ENCODE data around the gene PRXL2C.

Gene PRXL2C

DNA sequence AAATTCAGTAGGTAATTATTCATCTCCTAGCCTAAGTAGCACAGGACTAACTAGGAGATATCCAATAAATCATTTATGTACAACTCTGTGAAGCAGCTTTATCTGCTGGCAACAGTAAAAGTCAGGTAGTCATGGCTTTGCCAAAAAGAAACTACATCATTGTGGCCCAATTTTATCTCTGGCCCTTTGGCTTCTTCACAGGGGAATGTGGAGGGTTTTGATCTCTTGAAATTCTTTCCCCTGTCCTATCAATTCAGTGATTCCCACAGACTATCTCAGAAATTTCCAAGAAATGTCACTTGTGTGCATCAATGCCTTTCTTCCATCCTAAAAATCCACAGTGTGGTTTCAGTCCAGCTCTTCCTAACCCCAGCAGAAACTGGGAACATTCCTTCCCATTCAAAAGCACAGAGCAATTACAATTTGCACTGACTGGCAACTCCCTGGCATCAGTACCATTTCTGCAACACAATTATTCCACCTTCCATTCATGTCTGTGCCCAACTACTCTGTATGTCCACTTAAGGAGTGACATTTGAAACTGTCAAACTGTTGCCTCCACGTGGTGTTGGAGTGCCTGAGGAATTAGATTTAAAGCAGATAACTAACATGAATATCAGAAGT lies 42.0 kb downstream of the PRXL2C start:
- FAIRE-seq (no peak), DNase-seq (ENCODE audit: insufficient read length, low spot score) (no peak)
- TF ChIP-seq POLR2AphosphoS5 (IDR thresholded peaks at IDR 0.05; ENCODE audit: low read depth, low read length) = no peak
- no peak for TF ChIP-seq PAX5 (IDR thresholded peaks at IDR 0.05; ENCODE audit: insufficient read depth, low read length, severe bottlenecking)
- TF ChIP-seq SPI1 (IDR thresholded peaks at IDR 0.05; ENCODE audit: low read depth, low read length) = no peak
- no peak for TF ChIP-seq TAF1 (IDR thresholded peaks at IDR 0.05; ENCODE audit: low read depth, low read length)
- TF ChIP-seq POU2F2 (IDR thresholded peaks at IDR 0.05; ENCODE audit: low read depth, low read length) = no peak

DNA sequence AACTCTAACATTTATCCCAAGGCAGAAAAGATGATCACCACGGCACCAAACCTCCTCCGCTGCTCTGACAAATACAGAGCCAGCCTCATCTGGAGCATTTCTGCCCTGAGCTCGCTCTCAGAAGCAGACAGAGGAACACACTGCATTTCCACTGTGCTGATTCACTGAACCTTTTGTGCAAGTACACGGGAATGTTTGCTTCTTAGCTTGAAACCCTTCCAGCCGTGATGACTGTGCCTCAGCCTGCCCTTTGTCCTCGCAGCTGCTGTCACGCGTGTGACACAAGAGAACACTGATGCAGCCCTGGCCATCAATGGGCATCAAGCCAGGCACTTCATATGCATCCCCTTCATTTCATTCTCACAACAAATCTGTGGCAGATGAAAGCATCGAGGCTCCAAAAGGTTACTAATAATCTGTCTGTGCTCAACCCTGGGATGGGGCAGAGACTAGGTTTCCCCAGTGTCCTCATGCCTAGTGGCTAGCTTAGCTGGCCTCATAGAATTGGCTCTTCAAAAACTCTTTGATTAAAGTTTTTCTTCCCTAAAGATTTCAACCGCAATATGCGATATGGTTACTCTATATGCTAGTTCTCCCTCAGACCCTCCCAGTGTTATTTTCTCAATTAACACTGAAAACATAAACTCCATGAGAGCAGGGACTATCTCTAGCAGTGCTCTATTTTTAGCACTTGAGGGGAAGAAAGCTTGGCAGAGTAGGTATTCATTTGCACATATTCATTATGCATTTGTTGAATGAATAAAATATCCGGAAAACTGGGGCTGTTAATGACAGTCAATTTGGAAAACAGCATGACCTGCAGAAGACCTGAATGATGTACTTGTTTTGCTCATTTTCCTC lies 42.8 kb downstream of the PRXL2C start:
- DNase-seq (ENCODE audit: insufficient read length, low spot score) = no peak

DNA sequence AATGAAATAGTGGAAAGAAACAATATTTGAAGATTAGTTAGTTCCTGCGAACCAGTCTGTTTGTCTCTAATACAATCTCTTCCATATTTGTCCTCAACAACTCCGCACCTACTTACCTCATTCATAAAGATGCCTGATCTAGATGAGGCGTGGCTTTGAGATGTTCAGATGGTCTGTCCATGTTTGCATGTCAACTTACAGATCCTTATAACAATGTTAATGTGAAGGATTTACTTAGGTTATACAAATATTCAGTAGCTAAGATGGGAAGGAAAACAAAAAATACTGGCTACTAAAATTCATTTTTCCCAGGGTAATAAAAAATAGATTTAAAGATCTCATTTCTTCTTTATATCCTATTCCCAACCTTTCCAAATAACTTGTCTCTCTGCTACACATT lies 43.8 kb downstream of the PRXL2C start:
- FAIRE-seq (no peak), DNase-seq (ENCODE audit: insufficient read length, low spot score) (no peak)
- TF ChIP-seq POU2F2 (IDR thresholded peaks at IDR 0.05; ENCODE audit: low read depth, low read length) = no peak
- TF ChIP-seq SPI1 (IDR thresholded peaks at IDR 0.05; ENCODE audit: low read depth, low read length) = no peak
- no peak for TF ChIP-seq TAF1 (IDR thresholded peaks at IDR 0.05; ENCODE audit: low read depth, low read length)

More for the DNA sequence above, 42.8 kb downstream of the PRXL2C start:
- no peak for FAIRE-seq
- TF ChIP-seq POLR2AphosphoS5 (IDR thresholded peaks at IDR 0.05; ENCODE audit: low read depth, low read length) = no peak
- no peak for TF ChIP-seq SPI1 (IDR thresholded peaks at IDR 0.05; ENCODE audit: low read depth, low read length)
- no peak for TF ChIP-seq POLR2A (IDR thresholded peaks at IDR 0.05; ENCODE audit: low read depth, low read length)
- TF ChIP-seq TAF1 (IDR thresholded peaks at IDR 0.05; ENCODE audit: low read depth, low read length) = no peak
- no peak for TF ChIP-seq PAX5 (IDR thresholded peaks at IDR 0.05; ENCODE audit: insufficient read depth, low read length, severe bottlenecking)
- TF ChIP-seq POU2F2 (IDR thresholded peaks at IDR 0.05; ENCODE audit: low read depth, low read length) = no peak

DNA sequence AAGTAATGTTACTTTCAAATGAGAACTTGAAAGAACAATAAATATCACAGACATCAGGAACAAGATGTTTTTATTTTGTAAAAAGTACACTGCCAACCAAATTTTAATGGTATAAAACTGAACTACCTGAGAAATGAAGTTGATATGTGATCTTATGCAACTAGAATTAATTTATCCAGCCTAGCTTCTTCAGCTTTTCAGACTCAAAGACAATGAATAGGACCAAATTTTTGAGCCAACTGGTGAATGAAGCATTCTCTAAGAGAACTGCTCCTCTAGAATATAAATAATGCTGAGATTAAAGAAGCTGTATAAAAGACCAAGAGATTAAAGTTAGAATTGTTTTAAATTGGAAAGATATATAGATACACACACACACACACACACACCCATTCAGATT lies 45.4 kb downstream of the PRXL2C start:
- no peak for FAIRE-seq
- no peak for DNase-seq (ENCODE audit: insufficient read length, low spot score)
- TF ChIP-seq POLR2A (IDR thresholded peaks at IDR 0.05; ENCODE audit: low read depth, low read length) (no peak), TAF1 (IDR thresholded peaks at IDR 0.05; ENCODE audit: low read depth, low read length) (no peak), PAX5 (IDR thresholded peaks at IDR 0.05; ENCODE audit: insufficient read depth, low read length, severe bottlenecking) (no peak), SPI1 (IDR thresholded peaks at IDR 0.05; ENCODE audit: low read depth, low read length) (no peak), POU2F2 (IDR thresholded peaks at IDR 0.05; ENCODE audit: low read depth, low read length) (no peak), POLR2AphosphoS5 (IDR thresholded peaks at IDR 0.05; ENCODE audit: low read depth, low read length) (no peak)

DNA sequence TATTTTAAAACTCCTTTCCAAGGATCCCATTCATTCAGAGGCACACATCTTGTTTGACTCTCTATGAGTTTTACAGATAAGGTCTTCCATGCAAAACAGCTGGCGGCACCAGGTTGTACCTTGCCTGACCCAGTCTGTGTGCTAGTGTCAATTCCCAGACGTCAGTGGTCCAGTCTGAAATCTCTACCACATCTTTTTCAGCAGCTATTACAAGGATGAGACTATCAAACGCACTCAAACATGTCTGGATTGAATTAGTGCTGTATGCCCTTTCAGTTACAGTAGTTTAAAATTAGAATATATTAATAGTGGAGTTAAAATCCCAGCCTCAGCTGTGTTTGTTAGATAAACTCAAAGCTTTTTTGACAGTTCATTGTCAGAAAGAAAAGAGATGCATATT lies 47.1 kb downstream of the PRXL2C start:
- TF ChIP-seq TAF1 (IDR thresholded peaks at IDR 0.05; ENCODE audit: low read depth, low read length) = no peak
- no peak for TF ChIP-seq PAX5 (IDR thresholded peaks at IDR 0.05; ENCODE audit: insufficient read depth, low read length, severe bottlenecking)
- TF ChIP-seq POLR2AphosphoS5 (IDR thresholded peaks at IDR 0.05; ENCODE audit: low read depth, low read length) = no peak
- TF ChIP-seq POU2F2 (IDR thresholded peaks at IDR 0.05; ENCODE audit: low read depth, low read length) = no peak
- no peak for TF ChIP-seq SPI1 (IDR thresholded peaks at IDR 0.05; ENCODE audit: low read depth, low read length)
- TF ChIP-seq POLR2A (IDR thresholded peaks at IDR 0.05; ENCODE audit: low read depth, low read length) = no peak
- FAIRE-seq (no peak), DNase-seq (ENCODE audit: insufficient read length, low spot score) (no peak)

DNA sequence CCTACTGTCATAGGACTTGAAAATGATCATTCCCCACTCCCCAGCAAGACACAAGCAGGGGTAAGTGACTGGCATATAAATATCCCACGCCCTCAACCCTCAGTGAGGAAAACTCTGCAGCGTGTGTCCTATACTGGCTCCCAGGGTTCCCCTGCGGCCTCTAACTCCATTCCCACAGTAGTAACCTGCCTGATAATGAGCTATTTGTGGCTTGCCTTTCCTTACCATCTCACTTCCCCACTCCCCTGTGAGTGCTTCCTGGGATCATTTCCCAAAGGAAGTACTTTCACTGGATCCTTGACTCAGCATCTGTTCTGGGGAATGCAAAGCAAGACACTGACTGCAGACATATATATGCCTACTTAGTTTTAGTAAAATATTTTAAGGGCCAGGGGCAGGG lies 49.8 kb downstream of the PRXL2C start:
- no peak for FAIRE-seq
- TF ChIP-seq TAF1 (IDR thresholded peaks at IDR 0.05; ENCODE audit: low read depth, low read length) (no peak), SPI1 (IDR thresholded peaks at IDR 0.05; ENCODE audit: low read depth, low read length) (no peak), POLR2AphosphoS5 (IDR thresholded peaks at IDR 0.05; ENCODE audit: low read depth, low read length) (no peak), POU2F2 (IDR thresholded peaks at IDR 0.05; ENCODE audit: low read depth, low read length) (no peak), PAX5 (IDR thresholded peaks at IDR 0.05; ENCODE audit: insufficient read depth, low read length, severe bottlenecking) (no peak), POLR2A (IDR thresholded peaks at IDR 0.05; ENCODE audit: low read depth, low read length) (no peak)

GRCh38 chr9:96604004-96604319 lies 51.2 kb downstream of the PRXL2C start:
- no peak for DNase-seq (ENCODE audit: insufficient read length, low spot score)

More for the DNA sequence above, 49.8 kb downstream of the PRXL2C start:
- DNase-seq (ENCODE audit: insufficient read length, low spot score) = no peak

DNA sequence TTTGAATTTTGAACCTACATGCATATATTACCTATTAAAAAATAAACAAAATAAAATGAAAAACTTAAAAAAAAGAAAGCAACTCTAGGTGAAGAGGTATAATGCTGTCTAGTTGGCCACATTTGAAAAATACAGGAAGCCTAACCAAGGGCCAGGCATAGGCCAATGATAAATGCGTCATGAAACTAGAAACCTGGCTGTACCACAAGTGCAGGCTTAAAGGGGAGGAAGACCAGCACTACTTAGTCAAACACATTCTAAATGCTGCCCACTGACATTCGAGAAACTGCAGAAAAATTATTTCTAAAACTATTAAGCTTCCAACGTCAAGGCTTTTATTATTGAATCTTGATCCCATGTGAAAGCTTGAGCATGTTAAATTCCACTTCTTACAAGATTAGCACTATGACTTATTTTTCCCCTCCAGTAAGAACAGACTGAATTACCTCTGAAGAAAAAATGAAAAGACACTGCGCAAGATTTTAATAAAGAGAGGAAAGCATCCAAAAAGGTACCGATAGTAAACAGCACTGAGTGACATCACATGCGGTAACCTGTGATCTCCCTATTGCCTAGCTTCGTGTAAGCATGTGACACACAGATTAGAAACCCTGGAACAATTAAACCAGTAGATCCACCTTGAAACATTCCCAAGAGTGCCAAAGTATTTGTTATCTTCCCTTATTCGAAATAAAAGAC lies 51.7 kb downstream of the PRXL2C start:
- TF ChIP-seq POLR2A (IDR thresholded peaks at IDR 0.05; ENCODE audit: low read depth, low read length) (no peak), POU2F2 (IDR thresholded peaks at IDR 0.05; ENCODE audit: low read depth, low read length) (no peak), POLR2AphosphoS5 (IDR thresholded peaks at IDR 0.05; ENCODE audit: low read depth, low read length) (no peak), SPI1 (IDR thresholded peaks at IDR 0.05; ENCODE audit: low read depth, low read length) (no peak), PAX5 (IDR thresholded peaks at IDR 0.05; ENCODE audit: insufficient read depth, low read length, severe bottlenecking) (no peak), TAF1 (IDR thresholded peaks at IDR 0.05; ENCODE audit: low read depth, low read length) (no peak)
- DNase-seq (ENCODE audit: insufficient read length, low spot score) = no peak
- no peak for FAIRE-seq

More at GRCh38 chr9:96604004-96604319, 51.2 kb downstream of the PRXL2C start:
- TF ChIP-seq POU2F2 (IDR thresholded peaks at IDR 0.05; ENCODE audit: low read depth, low read length) (no peak), PAX5 (IDR thresholded peaks at IDR 0.05; ENCODE audit: insufficient read depth, low read length, severe bottlenecking) (no peak), POLR2AphosphoS5 (IDR thresholded peaks at IDR 0.05; ENCODE audit: low read depth, low read length) (no peak), SPI1 (IDR thresholded peaks at IDR 0.05; ENCODE audit: low read depth, low read length) (no peak), TAF1 (IDR thresholded peaks at IDR 0.05; ENCODE audit: low read depth, low read length) (no peak), POLR2A (IDR thresholded peaks at IDR 0.05; ENCODE audit: low read depth, low read length) (no peak)
- FAIRE-seq = no peak

DNA sequence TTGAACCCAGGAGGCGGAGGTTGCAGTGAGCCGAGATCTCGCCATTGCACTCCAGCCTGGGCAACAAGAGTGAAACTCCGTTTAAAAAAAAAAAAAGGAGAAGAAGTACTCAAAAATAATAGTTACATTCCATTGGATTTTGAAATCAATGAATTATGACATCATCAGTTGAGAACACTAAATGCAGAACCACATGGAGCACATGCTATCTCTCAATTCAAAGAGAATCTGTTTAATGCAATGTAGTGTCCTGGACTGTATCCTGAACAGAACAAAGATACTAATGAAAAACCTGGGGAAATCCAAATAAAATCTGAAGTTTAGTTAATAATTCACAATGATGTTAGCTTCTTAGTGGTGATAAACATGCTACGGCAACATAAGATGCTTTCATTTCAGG lies 55.8 kb downstream of the PRXL2C start:
- no peak for DNase-seq (ENCODE audit: insufficient read length, low spot score)
- FAIRE-seq = no peak
- no peak for TF ChIP-seq POLR2AphosphoS5 (IDR thresholded peaks at IDR 0.05; ENCODE audit: low read depth, low read length)
- TF ChIP-seq TAF1 (IDR thresholded peaks at IDR 0.05; ENCODE audit: low read depth, low read length) = no peak
- no peak for TF ChIP-seq PAX5 (IDR thresholded peaks at IDR 0.05; ENCODE audit: insufficient read depth, low read length, severe bottlenecking)
- no peak for TF ChIP-seq POLR2A (IDR thresholded peaks at IDR 0.05; ENCODE audit: low read depth, low read length)
- TF ChIP-seq POU2F2 (IDR thresholded peaks at IDR 0.05; ENCODE audit: low read depth, low read length) = no peak
- no peak for TF ChIP-seq SPI1 (IDR thresholded peaks at IDR 0.05; ENCODE audit: low read depth, low read length)
